HG02642 (cell line): ENCODE results near the gene NAALADL2.

Experiments used
- ATAC-seq: cut with Tn5 transposase; IDR thresholded peaks from one replicate; pipeline ENCODE4 v1.9.1; 2021; ENCODE audit warnings: mild to moderate bottlenecking; ENCODE audit not compliant: unreplicated experiment, poor library complexity

The NAALADL2 gene

GRCh38 chr3:174884776-174885568 lies 25.8 kb downstream of the NAALADL2 start:
- ATAC-seq = no peak

- ATAC-seq = no peak
These were observed 32.5 kb downstream of the NAALADL2 start for GRCh38 chr3:174891524-174892203.

- ATAC-seq = no peak
These were observed 47.9 kb downstream of the NAALADL2 start for GRCh38 chr3:174907027-174907426.

- ATAC-seq = no peak
These were observed 48.7 kb downstream of the NAALADL2 start for GRCh38 chr3:174907628-174908407.

GRCh38 chr3:174931473-174932353 lies 72.6 kb downstream of the NAALADL2 start:
- no peak for ATAC-seq

- no peak for ATAC-seq
These were observed 77.5 kb downstream of the NAALADL2 start for GRCh38 chr3:174936590-174936989.

- no peak for ATAC-seq
These were observed 78.3 kb downstream of the NAALADL2 start for GRCh38 chr3:174937478-174937877.

GRCh38 chr3:174938102-174938501 lies 79.0 kb downstream of the NAALADL2 start:
- ATAC-seq = no peak

- no peak for ATAC-seq
These were observed 81.0 kb downstream of the NAALADL2 start for GRCh38 chr3:174940151-174940550.

GRCh38 chr3:174945276-174945675 lies 86.1 kb downstream of the NAALADL2 start:
- no peak for ATAC-seq

- ATAC-seq = no peak
These were observed 86.8 kb downstream of the NAALADL2 start for GRCh38 chr3:174945951-174946350.

- no peak for ATAC-seq
These were observed 90.4 kb downstream of the NAALADL2 start for GRCh38 chr3:174949523-174949922.

- no peak for ATAC-seq
These were observed 91.9 kb downstream of the NAALADL2 start for GRCh38 chr3:174951034-174951433.

- ATAC-seq = no peak
These were observed 92.4 kb downstream of the NAALADL2 start for GRCh38 chr3:174951498-174952005.

- no peak for ATAC-seq
These were observed 93.9 kb downstream of the NAALADL2 start for GRCh38 chr3:174953068-174953467.

GRCh38 chr3:174955513-174956016 lies 96.4 kb downstream of the NAALADL2 start:
- ATAC-seq = no peak

- ATAC-seq = no peak
These were observed 97.9 kb downstream of the NAALADL2 start for GRCh38 chr3:174957081-174957480.

- no peak for ATAC-seq
These were observed 98.4 kb downstream of the NAALADL2 start for GRCh38 chr3:174957551-174958001.

- ATAC-seq = no peak
These were observed 99.7 kb downstream of the NAALADL2 start for GRCh38 chr3:174958671-174959328.
